ENCODE data around the gene TVP23A. TPM values are rescaled to one million over a fixed set of nuclear protein-coding genes. Genes with fewer than 3 reads are reported as not detected.

The TVP23A gene
- total RNA-seq (2014; rRNA removed; shearing (Covaris generic)), result not detected in 2 replicates
- polyA plus RNA-seq (2014; cell fraction: nucleus; rRNA removed), result not detected in 2 replicates

GRCh38 chr16:10817963-10818941 lies at the start of gene TVP23A:
Gene TVP23A, minus strand, starts transcription at chr16:10818794. Its CDS starts 301 bp downstream, at chr16:10818493.
- DNase-seq (ENCODE audit: extremely low read depth, low read depth), result no peak

DNA sequence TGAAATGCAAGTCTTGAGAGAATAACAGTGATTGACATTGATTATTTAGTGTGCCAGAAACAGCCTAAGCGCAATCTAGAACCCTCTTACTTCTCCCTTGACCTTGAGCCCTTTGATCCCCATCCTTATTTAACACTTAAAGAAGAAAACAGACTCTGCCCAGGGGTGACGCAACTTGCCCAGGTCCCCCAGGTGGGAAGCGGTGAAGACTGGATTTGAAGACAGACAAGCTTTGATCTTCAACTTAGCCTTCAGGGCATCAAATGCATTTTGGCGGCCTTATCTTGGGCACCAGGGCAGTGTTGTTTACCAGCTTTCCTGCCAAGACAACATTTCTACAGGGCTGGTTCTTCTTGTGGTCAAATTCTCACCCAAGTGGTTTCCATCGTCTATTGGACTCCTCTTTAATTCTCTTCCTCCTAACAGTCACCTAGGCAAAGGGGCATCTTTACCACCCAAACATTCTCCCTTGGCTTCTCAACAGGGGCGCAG lies 49.6 kb upstream of the TVP23A start:
- DNase-seq (ENCODE audit: extremely low read depth, low read depth), result no peak

- DNase-seq (ENCODE audit: extremely low read depth, low read depth), result no peak
Measured at GRCh38 chr16:10867199-10867598, 48.6 kb upstream of the TVP23A start.

DNA sequence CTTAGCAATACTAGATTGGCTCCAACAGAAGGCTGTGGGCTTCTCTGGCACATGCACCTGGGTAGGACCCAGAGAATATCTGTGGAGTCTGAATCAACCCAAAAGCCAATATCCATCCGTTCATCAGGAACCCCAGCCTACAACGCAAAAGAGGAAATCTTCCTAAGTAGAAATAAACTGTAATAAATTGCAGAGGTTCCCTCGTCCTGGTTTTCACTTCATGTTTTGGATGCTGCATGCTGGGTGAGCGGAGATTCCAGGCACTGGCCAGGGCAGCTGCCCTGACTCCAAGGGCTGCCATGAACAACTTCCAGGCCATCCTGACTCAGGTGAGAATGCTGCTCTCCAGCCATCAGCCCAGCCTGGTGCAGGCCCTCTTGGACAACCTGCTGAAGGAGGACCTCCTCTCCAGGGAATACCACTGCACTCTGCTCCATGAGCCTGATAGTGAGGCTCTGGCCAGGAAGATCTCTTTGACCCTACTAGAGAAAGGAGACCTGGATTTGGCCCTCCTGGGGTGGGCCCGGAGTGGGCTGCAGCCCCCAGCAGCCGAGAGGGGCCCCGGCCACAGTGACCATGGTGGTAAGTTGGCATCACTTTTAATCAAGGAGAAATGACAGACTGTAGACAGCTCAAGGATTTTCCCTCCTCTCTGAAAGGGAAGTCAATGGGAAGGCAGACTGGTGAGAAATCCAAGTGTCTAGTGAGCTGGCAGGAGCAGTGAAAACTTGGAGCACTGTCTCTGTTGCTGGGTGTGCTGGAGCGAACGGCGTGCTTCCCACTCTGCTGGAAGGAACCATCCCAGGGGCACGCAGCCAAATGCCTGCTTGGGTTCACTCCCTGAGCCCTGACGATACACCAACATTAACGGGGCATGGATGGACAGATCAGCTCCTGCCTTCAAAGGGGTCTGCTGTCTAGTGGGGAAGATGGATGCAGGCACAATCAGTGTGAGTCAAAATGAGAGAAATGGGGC lies 47.7 kb upstream of the TVP23A start:
- DNase-seq (ENCODE audit: extremely low read depth, low read depth), result no peak

DNA sequence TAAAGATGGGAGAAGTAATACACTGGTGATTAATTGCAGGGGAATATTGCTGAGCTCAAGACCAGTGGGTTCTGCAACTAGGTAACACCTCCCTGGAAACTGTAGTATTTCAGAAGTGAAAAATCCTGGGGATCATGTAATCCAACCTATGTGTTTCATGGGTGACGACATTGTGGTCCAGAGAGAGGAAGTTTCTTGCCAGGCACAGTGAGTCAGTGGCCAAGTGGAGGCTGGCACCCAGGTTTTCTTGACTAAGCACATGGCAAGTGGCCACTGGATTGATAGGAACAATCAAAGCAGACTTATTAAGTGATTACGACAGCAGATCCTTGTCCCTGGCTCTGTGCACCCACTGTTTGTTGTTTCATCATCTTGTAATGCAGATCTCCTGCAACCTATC lies 43.8 kb upstream of the TVP23A start:
- peak; percentile 14 for DNase-seq (ENCODE audit: extremely low read depth, low read depth)

GRCh38 chr16:10859658-10860057 lies 41.1 kb upstream of the TVP23A start:
- no peak for DNase-seq (ENCODE audit: extremely low read depth, low read depth)

- DNase-seq (ENCODE audit: extremely low read depth, low read depth), result no peak
Measured at GRCh38 chr16:10859020-10859419, 40.4 kb upstream of the TVP23A start.

DNA sequence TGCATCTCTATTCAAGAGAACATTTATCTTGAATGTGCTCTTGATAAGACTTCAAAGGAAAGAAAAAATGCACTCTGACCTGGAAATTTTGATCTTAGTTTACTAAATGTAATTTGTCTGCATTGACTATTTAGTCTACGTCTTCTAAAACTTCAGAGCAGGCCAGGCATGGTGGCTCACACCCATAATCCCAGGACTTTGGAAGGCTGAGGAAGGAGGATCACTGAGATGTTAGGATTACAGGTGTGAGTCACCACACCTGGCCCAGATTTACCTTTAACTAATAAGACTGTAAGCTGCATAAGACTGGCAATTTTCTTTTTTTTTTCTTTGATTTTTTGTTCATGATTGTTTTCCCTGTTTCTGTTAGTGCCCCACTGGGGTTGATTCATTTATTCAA lies 39.6 kb upstream of the TVP23A start:
- DNase-seq (ENCODE audit: extremely low read depth, low read depth), result no peak

GRCh38 chr16:10856042-10856441 lies 37.4 kb upstream of the TVP23A start:
- DNase-seq (ENCODE audit: extremely low read depth, low read depth), result no peak

GRCh38 chr16:10852948-10853347 lies 34.4 kb upstream of the TVP23A start:
- no peak for DNase-seq (ENCODE audit: extremely low read depth, low read depth)

GRCh38 chr16:10852286-10852685 lies 33.7 kb upstream of the TVP23A start:
- DNase-seq (ENCODE audit: extremely low read depth, low read depth), result no peak

DNA sequence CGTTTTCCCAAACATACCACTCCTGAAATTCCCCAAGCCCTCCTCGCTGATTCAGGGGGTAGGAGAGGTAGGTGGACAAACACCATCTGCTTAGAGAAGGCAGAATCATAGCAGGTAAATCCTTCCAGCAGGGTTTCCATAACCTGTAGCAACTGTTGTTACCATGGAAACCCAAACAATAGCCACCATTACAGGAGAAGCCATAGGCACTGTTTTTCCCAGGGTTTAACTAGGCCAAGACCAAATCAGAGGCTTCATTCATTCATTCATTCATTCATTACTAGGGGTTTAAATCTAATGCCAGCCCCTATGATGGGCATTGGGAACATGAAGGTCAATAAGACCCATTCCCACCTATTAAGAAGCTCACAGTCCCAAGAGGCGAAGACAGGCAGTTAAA lies 32.9 kb upstream of the TVP23A start:
- no peak for DNase-seq (ENCODE audit: extremely low read depth, low read depth)

GRCh38 chr16:10850478-10850850 lies 31.9 kb upstream of the TVP23A start:
- DNase-seq (ENCODE audit: extremely low read depth, low read depth), result no peak

DNA sequence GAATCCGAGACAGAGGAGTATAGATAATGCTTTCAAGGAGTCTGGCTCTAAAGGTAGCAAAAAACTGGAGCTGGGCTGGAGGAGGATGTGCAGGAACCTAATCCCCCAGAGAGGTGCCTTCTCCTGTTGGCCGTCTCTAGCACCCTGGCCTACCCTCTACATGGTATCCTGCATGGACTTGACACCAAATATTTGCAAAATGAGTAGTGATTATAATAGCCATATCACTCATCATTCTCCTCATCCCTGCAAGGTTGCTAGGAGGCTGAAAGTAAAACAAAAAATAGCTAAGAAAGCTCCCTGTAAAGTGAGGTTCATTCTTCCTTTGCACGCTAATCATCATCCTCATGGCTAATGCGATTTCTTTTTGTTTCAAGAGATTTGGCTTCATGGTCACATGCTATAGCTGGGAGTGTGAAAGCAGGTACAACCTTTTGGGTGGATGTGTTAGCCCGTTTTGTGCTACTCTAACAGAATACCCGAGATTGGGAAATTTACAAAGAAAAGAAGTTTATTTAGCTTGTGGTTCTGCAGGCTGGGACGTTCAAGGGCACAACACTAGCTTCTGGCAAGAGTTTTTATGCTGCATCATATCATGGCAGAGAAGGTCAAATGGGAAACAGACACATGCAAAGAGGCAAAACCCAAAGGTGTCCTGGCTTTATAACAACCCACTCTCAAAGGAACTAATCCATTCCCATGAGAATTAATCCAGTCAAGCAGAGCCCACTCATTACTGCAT lies 31.3 kb upstream of the TVP23A start:
- DNase-seq (ENCODE audit: extremely low read depth, low read depth), result no peak

GRCh38 chr16:10847176-10847575 lies 28.6 kb upstream of the TVP23A start:
- no peak for DNase-seq (ENCODE audit: extremely low read depth, low read depth)

- no peak for DNase-seq (ENCODE audit: extremely low read depth, low read depth)
Measured at GRCh38 chr16:10846213-10846998, 27.8 kb upstream of the TVP23A start.

GRCh38 chr16:10840703-10841102 lies 22.1 kb upstream of the TVP23A start:
- no peak for DNase-seq (ENCODE audit: extremely low read depth, low read depth)

DNA sequence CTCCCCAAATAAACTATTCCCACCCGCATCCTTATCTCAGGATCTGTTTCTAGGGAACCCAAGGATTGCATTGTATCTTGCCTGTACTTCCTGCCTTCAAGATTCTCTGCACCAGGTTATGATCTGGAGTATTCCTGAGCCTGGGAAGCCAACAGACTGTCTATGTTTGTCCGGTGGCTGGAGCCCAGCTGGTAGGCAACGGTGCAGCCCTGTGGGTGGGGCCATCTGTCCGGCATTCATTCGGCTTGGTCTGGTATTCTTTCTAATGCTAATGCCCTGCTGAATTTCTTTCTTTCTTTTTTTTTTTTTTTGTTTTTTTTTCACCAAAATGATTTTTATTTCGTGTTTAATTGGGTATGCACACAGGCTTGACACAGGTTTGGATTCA lies 20.7 kb upstream of the TVP23A start:
- no peak for DNase-seq (ENCODE audit: extremely low read depth, low read depth)

DNA sequence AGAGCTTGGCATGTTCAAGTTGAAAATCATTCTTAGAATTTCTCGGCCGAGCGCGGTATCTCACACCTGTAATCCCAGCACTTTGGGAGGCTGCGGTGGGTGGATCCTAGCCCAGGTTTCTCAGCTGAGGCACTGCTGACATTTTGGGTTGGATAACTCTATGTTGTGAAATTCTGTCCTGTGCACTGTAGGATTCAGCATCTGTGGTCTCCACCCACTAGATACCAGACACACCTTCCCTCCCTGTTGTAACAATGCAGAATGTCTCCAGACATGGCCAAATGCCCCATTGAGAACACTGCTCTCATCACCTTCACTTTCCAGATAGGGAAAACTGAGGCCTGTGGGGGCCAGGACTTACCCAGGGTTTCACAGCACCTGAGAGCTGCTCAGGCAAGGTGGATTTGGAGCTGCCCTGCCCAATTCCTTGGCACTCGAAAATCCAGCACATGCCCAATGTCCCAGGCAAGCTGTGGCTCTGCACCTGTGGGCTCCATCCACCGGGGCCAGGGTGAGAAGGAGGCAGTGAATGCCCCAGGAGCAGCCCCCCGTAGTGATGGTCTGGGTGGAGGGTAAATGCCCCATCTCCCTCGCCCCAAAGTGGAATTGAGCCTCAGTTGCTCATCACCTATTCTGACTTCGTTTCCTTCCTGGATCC lies 20.2 kb upstream of the TVP23A start:
- no peak for DNase-seq (ENCODE audit: extremely low read depth, low read depth)

Data from NCI-H460 (cell line).